Activated CD8-positive, alpha-beta memory T cell treated with anti-CD3 and anti-CD28 coated beads, Interleukin-2, amount 50 U/mL, for 24 hours (primary cell): ENCODE data around the gene NUTM1.

Source experiments
- DNase-seq: peaks from one replicate; pipeline ENCODE4 v3.0.0-alpha.2; 2020; ENCODE audit errors: extremely low read depth

The NUTM1 gene, protein sequence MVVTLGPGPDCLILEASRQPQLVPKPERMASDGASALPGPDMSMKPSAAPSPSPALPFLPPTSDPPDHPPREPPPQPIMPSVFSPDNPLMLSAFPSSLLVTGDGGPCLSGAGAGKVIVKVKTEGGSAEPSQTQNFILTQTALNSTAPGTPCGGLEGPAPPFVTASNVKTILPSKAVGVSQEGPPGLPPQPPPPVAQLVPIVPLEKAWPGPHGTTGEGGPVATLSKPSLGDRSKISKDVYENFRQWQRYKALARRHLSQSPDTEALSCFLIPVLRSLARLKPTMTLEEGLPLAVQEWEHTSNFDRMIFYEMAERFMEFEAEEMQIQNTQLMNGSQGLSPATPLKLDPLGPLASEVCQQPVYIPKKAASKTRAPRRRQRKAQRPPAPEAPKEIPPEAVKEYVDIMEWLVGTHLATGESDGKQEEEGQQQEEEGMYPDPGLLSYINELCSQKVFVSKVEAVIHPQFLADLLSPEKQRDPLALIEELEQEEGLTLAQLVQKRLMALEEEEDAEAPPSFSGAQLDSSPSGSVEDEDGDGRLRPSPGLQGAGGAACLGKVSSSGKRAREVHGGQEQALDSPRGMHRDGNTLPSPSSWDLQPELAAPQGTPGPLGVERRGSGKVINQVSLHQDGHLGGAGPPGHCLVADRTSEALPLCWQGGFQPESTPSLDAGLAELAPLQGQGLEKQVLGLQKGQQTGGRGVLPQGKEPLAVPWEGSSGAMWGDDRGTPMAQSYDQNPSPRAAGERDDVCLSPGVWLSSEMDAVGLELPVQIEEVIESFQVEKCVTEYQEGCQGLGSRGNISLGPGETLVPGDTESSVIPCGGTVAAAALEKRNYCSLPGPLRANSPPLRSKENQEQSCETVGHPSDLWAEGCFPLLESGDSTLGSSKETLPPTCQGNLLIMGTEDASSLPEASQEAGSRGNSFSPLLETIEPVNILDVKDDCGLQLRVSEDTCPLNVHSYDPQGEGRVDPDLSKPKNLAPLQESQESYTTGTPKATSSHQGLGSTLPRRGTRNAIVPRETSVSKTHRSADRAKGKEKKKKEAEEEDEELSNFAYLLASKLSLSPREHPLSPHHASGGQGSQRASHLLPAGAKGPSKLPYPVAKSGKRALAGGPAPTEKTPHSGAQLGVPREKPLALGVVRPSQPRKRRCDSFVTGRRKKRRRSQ

DNA sequence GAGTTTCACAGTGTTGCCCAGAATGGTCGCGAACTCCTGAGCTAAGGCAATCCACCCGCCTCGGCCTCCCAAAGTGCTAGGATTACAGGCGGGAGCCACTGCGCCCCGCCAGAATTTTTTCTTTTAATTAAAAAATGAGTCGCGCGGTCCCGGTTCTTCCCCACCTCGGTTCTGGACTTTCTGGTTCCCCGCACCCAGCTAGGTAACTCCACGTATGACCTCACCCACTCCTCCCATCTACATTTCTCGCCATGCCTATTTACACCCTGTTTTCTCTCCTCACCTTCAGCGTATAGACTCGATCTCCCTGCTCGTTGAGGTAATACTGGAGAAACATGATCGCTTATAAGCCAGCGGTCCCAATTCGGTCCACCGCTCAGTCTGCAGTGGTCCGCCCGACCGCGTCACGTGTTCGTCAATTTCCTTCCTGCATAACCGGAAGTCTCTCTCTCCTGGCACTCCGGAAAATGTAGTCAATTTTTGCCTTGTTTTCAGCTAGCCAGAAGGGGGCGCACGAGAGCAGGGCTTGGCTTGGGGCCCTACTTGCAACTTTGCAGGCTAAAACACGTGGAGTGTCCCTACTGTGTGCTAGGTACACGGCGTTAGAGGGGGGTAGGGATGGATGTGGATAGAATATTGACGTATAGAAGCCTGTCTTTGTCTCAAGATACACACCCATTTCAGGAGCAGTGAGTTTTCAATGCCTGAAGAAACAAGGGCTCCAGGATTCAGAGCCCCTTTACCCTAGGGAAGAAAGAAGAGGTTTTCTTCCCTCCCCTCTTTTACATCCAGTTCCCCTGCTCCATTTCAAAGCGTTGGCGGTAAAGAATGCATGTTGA is at the start of gene NUTM1, which contains the start of gene NOP10:
NUTM1 (plus strand) TSS at position 579 of the 839 bp plus-strand sequence. CDS start 382 bp downstream, outside the sequence.
NOP10 (minus strand) TSS at position 400 of the 839 bp plus-strand sequence; CDS start at position 337, 63 bp downstream.
- peak; percentile 87 for DNase-seq

DNA sequence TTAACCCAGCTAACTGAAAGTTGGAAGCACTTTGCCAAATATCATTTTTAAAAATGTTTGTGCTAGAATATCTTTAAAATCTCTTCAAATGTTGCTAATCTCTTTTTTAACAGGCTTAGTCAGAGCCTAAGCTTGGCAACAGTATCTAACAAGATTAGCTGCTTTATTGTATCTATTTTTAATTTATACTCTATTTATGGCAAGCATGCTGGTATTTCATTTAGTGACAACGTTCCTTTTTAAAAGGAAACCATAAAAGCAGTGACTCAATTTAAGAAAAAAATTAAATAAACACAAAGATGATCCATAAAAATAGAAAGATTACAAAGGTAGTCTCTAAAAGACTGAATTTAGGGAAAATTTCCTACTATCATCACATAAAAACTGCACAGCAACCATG is 46.1 kb upstream of the NUTM1 start:
- no peak for DNase-seq

DNA sequence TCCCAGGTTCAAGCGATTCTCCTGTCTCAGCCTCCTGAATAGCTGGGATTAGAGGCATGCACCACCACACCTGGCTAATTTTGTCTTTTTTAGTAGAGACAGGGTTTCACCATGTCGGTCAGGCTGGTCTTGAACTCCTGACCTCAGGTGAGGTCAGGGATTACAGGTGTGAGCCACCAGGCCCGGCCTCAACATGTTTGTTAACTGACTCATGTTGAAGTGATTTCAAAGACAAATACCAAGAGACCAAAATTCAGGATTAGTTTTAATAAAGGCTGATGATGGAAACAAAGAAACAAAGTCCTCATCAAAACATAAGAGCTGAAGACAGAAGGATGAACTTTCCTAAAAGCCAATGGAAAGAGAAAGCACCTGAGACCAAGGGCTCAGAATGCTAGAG is 42.1 kb upstream of the NUTM1 start:
- DNase-seq = no peak

DNA sequence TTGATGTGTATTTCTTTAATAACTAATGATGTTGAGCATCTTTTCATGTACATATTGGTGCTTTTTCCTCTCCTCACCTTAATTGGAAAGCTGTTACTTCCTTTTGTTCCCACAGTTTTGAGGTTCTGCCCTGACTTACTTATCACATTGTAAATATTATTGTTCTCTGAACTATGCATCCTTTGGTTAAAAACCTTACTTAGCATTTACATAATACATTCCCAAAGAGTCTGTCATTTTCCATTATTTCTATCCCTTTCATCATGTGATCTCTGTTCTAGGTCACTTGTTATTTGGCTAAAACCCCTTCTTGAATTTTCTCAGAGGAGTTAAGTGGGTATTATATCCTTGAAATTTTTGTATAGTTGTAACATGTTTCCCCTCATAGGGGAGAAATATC is 38.5 kb upstream of the NUTM1 start:
- DNase-seq = no peak

DNA sequence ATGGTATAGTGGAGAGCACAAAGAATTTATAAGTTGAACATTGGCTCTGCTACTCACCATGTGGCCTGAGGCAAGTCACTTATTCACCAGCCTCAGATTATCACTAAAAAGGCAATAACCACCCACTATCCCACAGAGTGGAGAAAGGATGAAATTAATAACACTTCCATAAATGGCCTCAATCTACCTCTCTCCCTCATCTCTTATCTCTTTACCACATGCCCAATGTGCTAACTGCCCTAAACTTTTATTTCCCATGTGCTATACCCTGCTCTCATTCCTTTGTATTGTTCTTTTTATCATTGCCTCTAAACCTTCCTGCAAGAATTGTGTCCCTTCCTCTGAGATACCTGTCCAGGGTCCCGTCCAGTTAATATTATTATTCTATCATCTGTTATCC is 31.6 kb upstream of the NUTM1 start:
- no peak for DNase-seq

DNA sequence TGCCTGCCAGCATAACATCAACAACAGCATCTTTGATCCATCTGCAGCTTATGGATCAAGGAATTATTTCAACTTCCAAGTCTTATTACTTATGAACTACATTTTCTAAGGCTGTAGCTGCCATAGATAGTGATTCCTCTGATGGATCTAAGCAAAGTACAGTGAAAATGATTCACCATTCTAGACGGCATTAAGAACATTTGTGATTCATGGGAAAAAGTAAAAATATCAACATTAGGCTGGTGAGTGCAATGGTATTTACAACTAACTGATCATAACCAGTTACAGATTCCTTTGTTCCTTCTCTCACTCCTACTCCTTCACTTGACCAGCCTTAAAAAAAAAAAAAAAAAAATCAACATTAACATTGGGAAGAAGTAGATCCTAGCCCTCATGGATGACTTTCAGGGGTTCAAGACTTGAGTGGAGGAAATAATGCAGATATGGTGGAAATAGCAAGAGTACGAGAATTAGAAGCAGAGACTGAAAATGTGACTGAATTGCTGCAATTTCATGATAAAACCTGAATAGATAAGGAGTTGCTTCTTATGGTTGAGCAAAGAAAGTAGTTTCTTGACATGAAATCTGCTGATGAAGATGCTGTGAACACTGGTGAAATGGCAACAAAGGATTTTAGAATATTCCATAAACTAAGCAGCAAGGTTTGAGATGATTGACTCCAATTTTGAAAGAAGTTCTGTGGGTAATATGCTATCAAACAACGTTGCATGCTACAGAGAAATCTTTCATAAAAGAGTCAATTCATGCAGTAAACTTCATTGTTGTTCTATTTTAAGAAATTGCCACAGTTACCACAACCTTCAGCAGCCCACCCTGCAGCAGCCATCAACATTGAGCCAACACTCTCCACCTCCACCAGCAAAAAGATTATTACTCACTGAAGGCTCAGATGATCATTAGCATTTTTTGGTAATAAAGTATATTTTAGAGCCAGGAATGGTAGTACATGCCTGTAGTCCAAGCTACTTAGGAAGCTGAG is 28.3 kb upstream of the NUTM1 start:
- DNase-seq = no peak

DNA sequence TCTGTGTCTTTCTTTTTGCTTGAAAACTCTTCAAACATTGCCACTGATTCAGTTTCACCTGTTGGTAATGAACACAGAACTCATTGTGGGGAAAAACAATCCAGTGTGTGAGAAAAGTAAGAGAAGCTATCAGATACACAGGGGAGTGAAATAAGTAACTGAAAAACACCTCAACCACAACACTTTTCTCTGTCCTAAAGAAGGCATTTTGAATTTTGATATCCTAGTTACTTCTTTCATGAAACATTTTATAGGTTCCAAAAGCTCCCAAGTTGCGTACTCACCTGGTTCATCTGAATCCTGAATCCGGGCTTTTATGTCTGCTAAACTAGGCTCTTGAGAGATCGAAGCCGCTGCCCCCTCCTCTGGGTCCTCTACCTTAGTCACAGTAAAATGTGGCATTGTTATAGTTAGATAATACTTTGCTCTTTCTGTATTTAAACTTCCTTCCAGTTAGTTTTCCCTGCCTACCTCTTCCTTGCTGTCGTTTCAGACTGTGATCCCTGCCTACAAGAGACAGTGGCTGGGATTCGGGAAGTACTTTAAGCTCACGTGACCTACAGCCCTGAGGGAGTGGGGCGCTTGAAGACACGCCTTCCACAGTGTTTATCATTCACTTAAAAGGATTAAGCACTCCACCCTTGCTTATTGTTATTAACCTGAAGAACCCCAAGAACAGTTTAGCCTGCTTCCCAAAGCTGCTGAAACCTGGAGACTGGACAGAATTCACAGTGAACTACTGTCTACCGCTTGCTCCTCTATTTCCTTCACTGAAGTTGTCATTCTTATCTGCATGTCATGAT is 24.6 kb upstream of the NUTM1 start:
- no peak for DNase-seq

DNA sequence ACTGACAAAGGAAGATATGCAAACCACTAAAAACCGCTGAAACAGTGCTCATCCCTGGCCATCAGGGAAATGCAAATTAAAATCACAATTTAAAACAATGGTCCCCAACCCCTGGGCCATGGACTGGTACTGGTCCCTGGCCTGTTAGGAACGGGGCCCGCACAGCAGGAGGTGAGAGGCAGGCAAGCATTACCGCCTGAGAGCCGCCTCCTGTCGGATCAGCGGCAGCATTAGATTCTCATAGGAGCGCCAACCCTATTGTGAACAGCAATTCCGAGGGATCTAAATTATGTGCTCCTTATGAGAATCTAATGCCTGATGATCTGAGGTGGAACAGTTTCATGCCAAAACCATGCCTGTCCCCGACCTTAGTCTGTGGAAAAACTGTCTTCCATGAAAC is 19.9 kb upstream of the NUTM1 start:
- no peak for DNase-seq

DNA sequence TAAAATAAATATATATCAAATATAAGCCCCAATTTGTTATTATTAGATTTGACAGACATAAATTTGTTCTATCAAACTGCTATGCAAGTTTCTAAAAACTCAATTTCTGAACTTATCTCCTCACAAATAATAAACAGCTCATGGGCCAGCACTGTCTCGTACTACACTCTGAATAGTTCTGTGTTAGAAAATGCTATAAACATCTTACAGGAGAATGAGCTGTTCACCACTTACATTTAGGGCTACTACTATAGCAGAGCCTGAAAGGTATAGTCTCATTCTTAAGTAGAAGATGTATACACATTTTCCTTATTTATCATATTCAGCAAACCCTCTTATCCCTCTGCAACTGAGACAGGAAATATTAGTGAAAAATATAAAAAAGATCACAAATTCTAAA is 18.2 kb upstream of the NUTM1 start:
- DNase-seq = no peak

DNA sequence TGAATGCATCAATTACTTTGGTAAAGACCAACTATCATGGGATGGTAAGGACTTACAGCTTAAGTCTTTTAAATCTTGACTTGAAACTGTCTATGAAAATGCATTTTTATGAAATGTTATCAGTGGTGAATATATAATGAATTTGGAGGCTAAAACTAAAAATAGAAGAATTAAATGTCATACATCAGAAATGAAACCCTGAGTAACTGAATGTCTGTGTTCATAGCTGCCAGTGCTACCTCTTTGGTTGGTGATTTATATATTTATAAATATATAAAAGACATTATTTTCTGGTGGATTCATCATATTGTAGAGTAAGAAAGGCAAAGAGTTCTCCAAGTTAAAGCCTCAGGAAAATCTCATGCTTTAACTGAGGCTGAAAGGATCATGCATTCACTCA is 17.7 kb upstream of the NUTM1 start:
- no peak for DNase-seq

DNA sequence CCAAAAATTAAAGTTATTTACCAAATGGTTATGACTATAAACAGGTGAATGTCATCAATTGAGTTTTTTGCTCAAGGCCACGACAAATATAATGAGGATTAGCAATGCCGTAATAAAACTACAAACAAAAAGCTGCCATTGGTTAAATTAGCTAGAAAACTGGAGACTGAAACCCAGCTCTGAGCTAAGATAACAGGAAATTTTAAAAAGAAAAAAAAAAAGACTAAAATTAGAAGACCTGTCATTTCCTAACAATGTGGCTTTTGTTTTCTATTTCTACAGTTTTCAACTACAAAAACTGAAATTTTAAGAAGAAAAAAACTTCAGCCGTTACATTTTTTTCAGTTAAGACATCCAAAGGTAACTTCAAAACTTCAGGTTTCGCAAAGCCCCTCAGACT is 15.2 kb upstream of the NUTM1 start:
- no peak for DNase-seq

DNA sequence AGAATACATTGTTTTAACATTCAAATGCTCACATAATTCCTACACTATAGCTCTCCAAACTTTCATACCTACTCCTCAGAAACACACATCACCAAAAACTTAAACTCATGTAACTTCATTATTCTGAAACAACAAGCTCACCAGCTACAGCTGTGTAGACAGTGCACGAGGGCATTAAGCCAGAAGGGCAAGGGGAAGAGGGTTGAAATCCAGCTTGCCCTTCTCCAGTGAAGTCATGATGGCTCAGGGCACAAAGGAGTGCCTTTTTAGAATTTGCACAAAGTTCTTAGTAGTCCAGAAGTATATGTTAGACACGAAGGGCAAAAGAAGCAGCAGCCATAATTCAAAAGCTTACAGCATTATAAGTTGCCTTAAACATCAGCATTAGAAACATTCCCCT is 14.1 kb upstream of the NUTM1 start:
- no peak for DNase-seq

DNA sequence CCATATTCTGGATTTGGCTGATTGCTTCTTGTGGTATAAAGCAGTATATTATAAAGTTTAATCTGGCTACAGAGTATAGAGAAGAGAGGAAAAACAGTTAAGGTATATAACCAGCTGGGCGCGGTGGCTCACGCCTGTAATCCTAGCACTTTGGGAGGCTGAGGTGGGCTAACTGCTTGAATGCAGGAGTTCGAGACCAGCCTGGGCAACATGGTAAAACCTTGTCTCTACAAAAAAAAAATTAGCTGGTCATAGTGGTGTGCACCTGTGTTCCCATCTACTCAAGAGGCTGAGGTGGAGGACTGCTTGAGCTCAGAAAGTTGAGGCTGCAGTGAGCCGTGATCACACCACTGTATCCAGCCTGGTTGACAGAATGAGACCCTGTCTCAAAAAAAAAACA is 12.8 kb upstream of the NUTM1 start:
- no peak for DNase-seq

DNA sequence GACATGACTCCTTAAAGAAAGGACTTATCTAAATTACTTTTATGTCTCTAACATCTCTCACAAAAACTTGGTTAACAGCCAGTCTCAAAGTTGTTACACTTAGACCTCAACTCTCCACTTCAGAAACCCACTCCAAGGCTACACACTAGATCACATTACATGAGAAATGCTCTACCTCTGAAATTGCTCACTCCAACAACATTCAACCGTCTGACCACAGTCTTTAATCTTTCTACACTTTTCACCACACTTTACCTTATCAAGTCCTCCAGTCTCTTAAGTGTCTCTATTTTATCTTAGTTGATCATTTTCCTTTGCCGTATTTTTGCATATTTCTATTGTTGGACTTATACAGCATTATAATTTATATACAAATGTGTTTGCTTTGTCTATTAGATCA is 11.3 kb upstream of the NUTM1 start:
- DNase-seq = no peak

DNA sequence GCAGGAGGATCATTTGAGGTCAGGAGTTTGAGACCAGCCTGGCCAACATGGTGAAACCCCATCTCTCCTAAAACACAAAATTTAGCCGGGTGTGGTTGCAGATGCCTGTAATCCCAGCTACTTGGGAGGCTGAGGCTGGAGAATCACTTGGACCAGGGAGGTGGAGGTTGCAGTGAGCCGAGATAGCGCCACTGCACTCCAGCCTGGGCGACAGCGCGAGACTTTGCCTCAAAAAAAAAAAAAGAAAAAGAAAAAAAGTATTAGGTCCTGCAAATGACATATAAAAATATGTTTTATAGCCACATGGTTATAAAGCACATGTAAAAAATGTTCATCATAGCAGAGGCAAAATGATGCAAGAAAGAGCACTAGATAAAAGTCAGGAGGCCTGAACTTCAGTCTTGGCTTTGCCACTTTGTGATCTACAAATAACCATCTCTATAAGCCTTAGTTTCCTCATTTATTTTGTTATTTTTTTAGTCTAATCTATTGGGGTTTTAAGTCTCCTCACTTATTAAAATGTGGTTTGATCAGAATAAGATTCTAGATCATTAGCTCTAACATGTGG is 10.5 kb upstream of the NUTM1 start:
- DNase-seq = no peak

DNA sequence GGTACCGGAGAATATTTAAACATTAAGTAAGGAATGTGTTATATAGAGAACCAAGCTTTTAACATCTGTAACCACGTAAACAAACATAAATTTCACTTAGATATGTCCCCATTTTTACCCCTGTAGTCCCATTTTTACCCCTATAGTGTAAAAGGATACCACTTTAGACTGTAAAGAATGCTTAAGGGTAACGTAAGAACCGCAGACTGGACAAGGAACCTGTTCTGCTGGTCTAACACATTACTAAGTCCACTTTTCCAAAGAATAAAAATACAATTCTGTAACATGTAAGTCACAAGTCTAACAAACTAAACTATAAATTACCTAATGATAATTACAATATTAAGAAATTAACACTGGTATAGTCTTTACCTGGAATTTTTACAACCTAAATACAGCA is 8.4 kb upstream of the NUTM1 start:
- no peak for DNase-seq

DNA sequence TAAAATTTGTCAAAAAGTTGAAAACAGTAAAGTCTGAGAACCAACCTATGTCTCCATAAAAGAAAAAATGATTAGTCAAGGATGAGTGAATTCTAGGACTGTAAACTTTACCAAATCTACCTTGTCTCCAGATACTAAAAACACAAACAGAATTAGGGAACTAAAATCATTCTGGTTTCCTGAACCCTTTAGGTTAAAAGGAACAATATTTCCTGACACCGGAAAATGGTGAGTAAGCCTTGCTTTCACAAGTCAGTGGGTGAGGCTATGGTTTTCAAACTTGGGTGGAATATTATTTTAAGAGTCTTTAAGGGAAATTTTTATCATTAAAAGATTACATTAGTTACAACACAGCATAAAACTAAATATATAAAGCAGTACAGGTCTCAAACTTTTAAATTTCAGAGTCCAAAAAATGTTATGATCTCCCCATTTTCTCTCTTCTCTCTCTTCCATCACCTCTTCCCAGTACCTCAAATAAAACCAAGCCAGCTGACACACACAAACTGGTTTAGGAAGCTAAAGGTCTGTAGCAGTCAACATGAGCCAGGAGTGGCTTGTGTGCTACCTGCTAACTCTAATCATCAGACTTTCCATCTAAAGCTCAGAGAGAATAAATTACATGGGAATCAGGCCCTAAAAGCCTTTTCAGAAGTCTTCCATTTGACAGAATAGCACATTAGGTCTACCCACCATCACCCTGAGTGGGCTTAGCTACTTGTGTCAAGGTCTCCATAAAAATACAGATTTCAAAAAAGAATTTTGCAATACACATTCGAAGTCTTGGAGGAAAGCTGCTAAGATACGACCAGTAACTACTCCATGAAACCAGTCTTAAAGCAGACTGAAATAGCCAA is 7.7 kb upstream of the NUTM1 start:
- no peak for DNase-seq
